GM19328 (cell line): ENCODE results near the gene KCNE1.

Source experiments
- ATAC-seq: cut with Tn5 transposase; IDR thresholded peaks from one replicate; pipeline ENCODE4 v1.9.1; 2021; ENCODE audit warnings: mild to moderate bottlenecking, moderate library complexity; ENCODE audit not compliant: unreplicated experiment

KCNE1 gene

DNA sequence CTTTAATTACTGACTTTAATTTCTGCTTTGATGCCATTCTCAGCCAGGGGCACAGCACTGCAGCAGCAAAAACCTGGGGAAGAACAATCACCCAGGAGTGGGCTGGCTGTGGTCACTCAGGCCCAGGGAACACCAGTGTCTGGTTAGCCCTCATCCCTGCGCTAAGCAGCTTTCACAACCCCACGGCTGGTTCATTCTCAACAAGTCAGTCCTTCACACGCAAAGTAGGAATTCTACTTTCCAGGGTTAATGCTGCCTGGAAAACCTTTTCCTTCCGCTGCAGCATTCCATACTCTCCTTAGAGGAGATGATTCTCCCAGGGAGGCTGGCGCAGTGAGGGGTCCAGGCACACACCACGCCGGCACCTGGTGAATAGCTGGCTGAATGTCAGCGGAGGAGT is 24.3 kb upstream of the KCNE1 start:
- no peak for ATAC-seq

DNA sequence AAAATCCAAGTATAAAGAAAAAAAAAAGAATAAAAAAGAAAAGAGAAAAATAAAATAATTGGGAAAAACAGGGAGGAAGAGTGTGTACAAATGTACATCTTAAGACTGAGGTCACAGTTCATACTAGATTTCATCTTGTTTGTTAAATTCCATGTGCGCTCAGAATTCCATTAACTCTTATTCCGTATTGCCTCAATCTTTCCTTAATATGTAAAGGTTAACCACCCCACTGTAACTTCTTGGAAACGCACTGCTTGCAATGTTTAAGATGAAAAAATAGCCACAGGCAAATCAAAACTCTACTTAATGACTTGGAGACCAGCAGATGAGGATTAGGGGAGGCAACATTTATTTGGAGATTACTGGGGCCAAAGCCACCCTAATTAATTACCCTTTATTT is 23.9 kb upstream of the KCNE1 start:
- ATAC-seq = no peak

- no peak for ATAC-seq
These were observed 22.5 kb upstream of the KCNE1 start for GRCh38 chr21:34534522-34534921.

DNA sequence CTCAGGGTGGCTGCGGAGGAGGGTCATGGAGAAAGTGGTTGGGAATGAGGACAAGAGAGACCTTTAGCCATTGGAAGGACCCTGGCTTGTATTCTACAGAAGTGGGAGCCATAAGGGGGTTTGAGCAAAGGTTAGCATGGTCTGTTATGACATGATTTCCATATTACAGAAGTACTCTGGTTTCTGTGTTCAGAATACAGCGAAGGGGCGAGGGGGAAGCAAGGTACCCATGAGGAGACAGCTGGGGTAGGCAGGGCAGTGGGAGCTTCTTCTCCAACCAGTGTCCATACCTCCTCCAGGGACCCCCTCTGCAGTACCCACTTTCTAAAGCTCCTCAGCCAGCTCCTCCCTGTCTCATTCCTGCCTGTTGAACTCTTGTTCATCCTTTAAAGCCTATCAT is 21.9 kb upstream of the KCNE1 start:
- no peak for ATAC-seq

GRCh38 chr21:34531399-34531798 is 19.4 kb upstream of the KCNE1 start:
- ATAC-seq = no peak

DNA sequence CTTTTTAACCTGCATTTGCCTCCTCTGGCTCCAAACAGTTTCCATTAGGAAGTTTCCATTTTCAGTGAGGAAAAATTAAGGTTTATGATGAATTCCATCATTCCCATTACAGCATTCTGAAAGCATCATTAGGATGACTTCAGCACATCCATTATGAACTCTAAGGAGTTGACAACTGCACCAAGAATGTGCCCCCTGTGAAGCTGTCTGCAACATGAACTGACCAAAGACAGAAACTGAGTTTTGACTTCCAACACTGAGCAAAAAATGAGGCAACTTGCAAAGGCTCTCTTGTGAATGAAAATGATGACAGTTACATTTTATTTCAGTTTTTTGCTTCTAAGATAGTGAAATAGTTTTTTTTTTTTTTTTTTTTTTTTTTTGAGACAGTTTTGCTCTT is 18.3 kb upstream of the KCNE1 start:
- no peak for ATAC-seq

GRCh38 chr21:34528131-34528561 is 16.1 kb upstream of the KCNE1 start:
- ATAC-seq = no peak

GRCh38 chr21:34526618-34527290 is 14.7 kb upstream of the KCNE1 start:
- ATAC-seq = no peak

- no peak for ATAC-seq
These were observed 14.2 kb upstream of the KCNE1 start for GRCh38 chr21:34526241-34526617.

- no peak for ATAC-seq
These were observed 12.9 kb upstream of the KCNE1 start for GRCh38 chr21:34524646-34525601.

- no peak for ATAC-seq
These were observed 11.1 kb upstream of the KCNE1 start for GRCh38 chr21:34523019-34523555.

DNA sequence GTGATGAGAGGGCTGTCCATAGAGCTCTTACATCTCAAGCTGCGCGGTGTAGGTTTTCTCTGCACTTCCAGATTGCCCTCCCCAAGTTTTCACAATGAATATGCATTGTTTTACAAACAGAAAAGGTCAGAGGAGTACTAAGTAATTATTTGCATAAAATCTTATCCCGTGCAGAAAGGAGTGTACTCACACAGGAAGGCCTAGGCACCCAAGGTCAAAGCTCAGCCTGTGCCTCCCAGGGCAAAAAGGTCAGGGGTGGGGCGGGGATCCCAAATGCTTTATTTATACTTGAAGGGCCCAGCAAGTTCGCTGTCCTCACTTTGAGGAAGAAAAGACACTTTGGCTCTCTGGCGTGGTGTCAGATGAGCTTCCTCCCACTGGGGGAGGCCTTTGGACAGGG is 10.3 kb upstream of the KCNE1 start:
- no peak for ATAC-seq

- no peak for ATAC-seq
These were observed 9.6 kb upstream of the KCNE1 start for GRCh38 chr21:34521561-34521960.

- ATAC-seq = no peak
These were observed 8.9 kb upstream of the KCNE1 start for GRCh38 chr21:34520764-34521508.

DNA sequence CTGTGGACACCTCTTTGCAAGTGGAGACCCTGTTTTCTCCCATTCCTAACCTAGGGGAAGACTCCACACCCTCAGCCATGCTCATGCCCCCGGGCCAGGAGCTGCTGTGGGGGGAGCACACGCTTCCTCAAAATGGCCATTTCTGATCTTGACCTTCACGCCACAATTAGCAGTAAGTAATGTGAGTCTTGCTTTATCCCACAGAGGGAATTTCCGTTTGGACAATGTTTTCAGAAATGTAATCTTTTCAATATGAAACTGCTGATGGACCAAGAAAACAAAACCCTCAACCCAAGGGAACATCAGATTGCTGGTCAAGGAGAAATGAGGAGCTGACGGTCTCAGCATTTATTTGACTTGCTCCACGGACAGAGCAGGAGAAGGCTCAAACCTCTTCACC is 8.3 kb upstream of the KCNE1 start:
- no peak for ATAC-seq

DNA sequence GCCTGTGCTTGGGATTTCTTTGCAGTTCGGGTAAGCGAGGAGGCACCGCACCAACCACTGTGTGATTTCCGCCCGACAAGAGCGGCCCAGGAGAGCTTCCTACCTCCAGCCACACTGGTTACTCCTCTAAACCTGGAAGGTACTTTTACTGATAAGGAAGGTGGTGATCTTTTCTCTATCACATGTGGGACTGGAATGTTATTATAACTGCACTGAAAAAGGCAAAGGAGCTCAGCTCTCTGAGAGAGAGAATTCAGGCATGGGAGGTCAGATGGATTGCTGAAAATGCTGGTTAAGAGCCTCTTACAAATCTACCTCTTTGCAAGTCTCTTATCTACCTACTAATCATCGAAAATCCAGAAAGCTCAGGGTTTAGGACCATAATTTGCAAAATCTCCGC is 7.7 kb upstream of the KCNE1 start:
- no peak for ATAC-seq

GRCh38 chr21:34519016-34519415 is 7.0 kb upstream of the KCNE1 start:
- no peak for ATAC-seq

DNA sequence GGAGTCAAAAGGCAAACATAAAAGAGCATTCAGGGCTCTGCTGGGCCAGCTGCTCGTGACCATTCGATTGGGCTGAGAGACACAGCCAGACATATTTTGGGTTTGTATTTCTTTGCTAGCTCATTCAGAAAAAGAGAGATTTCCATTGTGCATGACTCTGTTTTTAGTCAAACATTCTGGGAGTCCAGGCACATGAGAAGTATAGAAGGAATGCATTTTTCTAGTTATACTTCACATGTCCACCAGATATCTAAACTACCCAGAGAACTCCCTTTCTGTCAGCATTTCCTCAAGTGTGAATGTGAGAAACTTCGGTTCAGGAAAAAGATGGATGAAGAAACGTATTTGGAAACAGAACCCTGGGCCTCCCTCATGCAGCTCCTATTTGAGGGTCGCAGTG is 6.3 kb upstream of the KCNE1 start:
- no peak for ATAC-seq

DNA sequence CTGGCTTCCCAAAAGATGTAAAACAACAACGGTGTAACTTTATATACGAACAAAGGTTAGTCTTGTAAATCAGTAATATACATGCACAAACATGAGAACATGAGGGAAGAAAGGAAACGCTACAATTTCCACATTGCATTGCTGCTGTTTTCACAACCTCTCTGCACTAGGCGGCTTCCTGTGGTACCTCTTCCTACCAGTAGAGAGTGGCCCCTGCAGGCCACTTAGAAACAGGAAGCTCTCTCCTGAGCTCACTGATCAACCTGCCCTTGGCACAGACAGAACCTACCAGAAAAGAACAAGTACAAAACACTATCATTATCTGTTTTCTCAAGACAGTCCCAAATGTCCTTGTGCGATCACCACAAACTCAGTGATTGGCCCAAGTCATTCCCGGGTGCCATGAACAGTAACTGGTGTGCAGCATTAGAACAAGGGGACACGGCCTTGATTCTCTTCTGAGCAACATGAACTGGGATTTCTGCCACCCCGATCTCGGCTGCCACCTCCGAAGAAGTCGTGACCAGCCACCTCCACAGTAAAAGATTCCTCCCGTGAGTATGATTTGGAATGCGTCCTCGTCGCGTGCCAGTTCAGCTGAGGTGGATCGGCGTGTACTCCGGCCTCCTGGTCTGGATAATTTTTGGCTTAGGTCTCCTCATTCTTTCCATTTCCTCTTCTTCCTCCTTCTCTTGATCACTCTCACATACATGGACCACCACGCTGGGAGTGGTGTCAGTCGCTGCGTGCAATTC is 5.7 kb upstream of the KCNE1 start:
- no peak for ATAC-seq

DNA sequence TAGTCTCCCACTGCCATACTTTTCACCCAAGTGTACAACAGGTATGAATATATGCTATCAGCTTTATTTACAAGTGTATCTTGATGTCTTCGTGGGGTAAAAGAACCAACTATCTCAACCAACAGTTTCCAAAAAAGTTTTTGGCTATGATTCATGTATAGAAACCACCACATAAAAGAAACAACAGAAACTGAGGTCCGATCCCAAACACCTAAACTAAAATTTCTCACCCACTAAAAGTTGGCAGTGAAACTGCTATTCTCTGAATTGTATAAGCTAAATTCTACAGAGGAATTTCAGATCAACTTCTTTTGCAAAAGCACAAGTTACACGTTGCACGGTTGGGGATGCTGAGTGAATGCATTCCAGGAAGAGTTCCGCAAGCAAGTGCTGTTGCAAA is 5.0 kb upstream of the KCNE1 start:
- ATAC-seq = no peak
